Prostate gland (tissue), 2 donors: ENCODE results near the gene ING1.

Source experiments
- CTCF ChIP-seq, 4 experiments: fragments of 200-600 bp in 2 of 4; fragments of 450-650 bp in 2 of 4; sonication (generic) in 2 of 4; IDR thresholded peaks; 1 replicate in 3 of 4; 2 replicates in 1 of 4; pipeline ENCODE4 v1.5.1; 2016 to 2019; ENCODE audit warnings: antibody characterized with exemption in 4 of 4, mild to moderate bottlenecking in 2 of 4, moderate library complexity in 2 of 4
- POLR2A ChIP-seq: fragments of 450-650 bp; IDR thresholded peaks from one replicate; pipeline ENCODE4 v1.6.1; 2016; ENCODE audit warnings: antibody characterized with exemption, mild to moderate bottlenecking
- POLR2AphosphoS5 ChIP-seq: sonication (generic); formaldehyde crosslinking; IDR thresholded peaks from one replicate; pipeline ENCODE4 v1.6.1; 2017; ENCODE audit warnings: antibody characterized with exemption

- no peak for TF ChIP-seq CTCF (IDR thresholded peaks at IDR 0.05)
- TF ChIP-seq POLR2AphosphoS5, result no peak
- TF ChIP-seq POLR2A, result no peak
Measured at GRCh38 chr13:110677731-110678545, 35.6 kb upstream of the ING1 start.
